ENCODE results near the gene MAB21L3.

DNA sequence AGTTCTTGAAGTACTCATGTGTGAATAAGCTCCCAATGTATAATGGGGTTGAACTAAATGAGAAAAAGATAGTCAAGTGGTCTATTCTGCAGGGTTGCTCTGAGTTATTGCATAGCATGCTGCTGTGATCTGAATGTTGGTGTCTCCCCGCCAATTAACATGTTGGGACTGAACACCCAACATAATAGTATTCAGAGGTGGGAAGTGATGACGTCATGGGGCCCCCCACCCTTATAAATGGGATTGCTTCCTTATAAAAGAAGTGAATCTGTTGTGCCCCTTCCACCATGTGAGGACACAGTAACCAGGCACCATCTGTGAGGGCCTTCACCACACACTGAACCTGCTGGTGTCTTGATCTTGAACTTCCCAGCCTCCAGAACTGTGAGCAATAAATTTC is 50.2 kb downstream of the MAB21L3 start:
- no peak for TF ChIP-seq EZH2 (IDR thresholded peaks at IDR 0.05; ENCODE audit: borderline replicate concordance, low read length)
- TF ChIP-seq, protein P1, sequence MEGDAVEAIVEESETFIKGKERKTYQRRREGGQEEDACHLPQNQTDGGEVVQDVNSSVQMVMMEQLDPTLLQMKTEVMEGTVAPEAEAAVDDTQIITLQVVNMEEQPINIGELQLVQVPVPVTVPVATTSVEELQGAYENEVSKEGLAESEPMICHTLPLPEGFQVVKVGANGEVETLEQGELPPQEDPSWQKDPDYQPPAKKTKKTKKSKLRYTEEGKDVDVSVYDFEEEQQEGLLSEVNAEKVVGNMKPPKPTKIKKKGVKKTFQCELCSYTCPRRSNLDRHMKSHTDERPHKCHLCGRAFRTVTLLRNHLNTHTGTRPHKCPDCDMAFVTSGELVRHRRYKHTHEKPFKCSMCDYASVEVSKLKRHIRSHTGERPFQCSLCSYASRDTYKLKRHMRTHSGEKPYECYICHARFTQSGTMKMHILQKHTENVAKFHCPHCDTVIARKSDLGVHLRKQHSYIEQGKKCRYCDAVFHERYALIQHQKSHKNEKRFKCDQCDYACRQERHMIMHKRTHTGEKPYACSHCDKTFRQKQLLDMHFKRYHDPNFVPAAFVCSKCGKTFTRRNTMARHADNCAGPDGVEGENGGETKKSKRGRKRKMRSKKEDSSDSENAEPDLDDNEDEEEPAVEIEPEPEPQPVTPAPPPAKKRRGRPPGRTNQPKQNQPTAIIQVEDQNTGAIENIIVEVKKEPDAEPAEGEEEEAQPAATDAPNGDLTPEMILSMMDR (IDR thresholded peaks at IDR 0.05; ENCODE audit: low read length), result no peak

Data from OCI-LY1 (cell line).